CD14-positive monocyte (primary cell): Measurements from ENCODE around the gene FMR1NB. TPM values are rescaled to one million over a fixed set of nuclear protein-coding genes. Genes with fewer than 3 reads are reported as not detected.

ENCODE experiments used
- DNase-seq, 3 donors: peaks; one replicate each; pipeline ENCODE4 v3.0.0-alpha.2; 2011 to 2022
- H2AFZ ChIP-seq: 2 replicates; pipeline ENCODE4 v1.6.0; 2012; ENCODE audit warnings: mild to moderate bottlenecking, low read depth, low read length, inconsistent platforms; ENCODE audit not compliant: insufficient read depth, poor library complexity, severe bottlenecking
- H3K27ac ChIP-seq, 2 donors: 1 replicate in 1 of 2; 2 replicates in 1 of 2; pipeline ENCODE4 v1.5.1; 2012 to 2013; ENCODE audit warnings: low read length in 2 of 2, control low read depth in 1 of 2, inconsistent platforms in 1 of 2, low read depth in 1 of 2, mild to moderate bottlenecking in 1 of 2
- H3K27me3 ChIP-seq, 2 donors: one replicate each; pipeline versions ENCODE4 v1.6.0 to v1.6.1; 2011 to 2013; ENCODE audit warnings: low read length in 2 of 2; ENCODE audit not compliant: control insufficient read depth in 2 of 2, insufficient read depth in 2 of 2
- H3K36me3 ChIP-seq, 2 donors: replicated peaks in 1 of 2; 1 replicate in 1 of 2; 2 replicates in 1 of 2; pipeline versions ENCODE4 v1.5.1 to v1.6.1; 2012 to 2013; ENCODE audit warnings: low read length in 2 of 2, control low read depth in 1 of 2, inconsistent platforms in 1 of 2, mild to moderate bottlenecking in 1 of 2; ENCODE audit not compliant: insufficient read depth in 2 of 2, control insufficient read depth in 1 of 2
- H3K4me1 ChIP-seq, 2 donors: 1 replicate in 1 of 2; 2 replicates in 1 of 2; pipeline versions ENCODE4 v1.5.1 to v1.6.1; 2012 to 2013; ENCODE audit warnings: low read length in 2 of 2, control low read depth in 1 of 2, inconsistent platforms in 1 of 2, mild to moderate bottlenecking in 1 of 2, moderate library complexity in 1 of 2; ENCODE audit not compliant: insufficient read depth in 2 of 2, control insufficient read depth in 1 of 2
- H3K4me2 ChIP-seq: replicated peaks from 2 replicates; pipeline ENCODE3; 2012; ENCODE audit warnings: low read length, moderate library complexity, mild to moderate bottlenecking; ENCODE audit not compliant: poor library complexity, severe bottlenecking; ENCODE audit errors: extremely low read depth
- H3K4me3 ChIP-seq, 3 experiments: fragments of 200-600 bp in 1 of 3; sonication (generic) in 1 of 3; replicated peaks in 1 of 3; 1 replicate in 2 of 3; 2 replicates in 1 of 3; pipeline ENCODE4 v1.5.1; 2011 to 2013; ENCODE audit warnings: low read length in 3 of 3, mild to moderate bottlenecking in 3 of 3, control low read depth in 2 of 3, low read depth in 2 of 3, inconsistent platforms in 1 of 3, moderate library complexity in 1 of 3
- H3K79me2 ChIP-seq: 2 replicates; pipeline ENCODE4 v1.6.0; 2012; ENCODE audit warnings: mild to moderate bottlenecking, control low read depth, inconsistent platforms, low read length, moderate library complexity; ENCODE audit not compliant: insufficient read depth
- H3K9ac ChIP-seq: 2 replicates; pipeline ENCODE4 v1.6.0; 2017; ENCODE audit warnings: low read length, mild to moderate bottlenecking; ENCODE audit not compliant: insufficient read depth, poor library complexity, severe bottlenecking
- H3K9me3 ChIP-seq, 2 donors: replicated peaks in 1 of 2; 1 replicate in 1 of 2; 2 replicates in 1 of 2; pipeline versions ENCODE4 v1.5.1 to v1.6.1; 2012 to 2013; ENCODE audit warnings: low read length in 2 of 2, control low read depth in 1 of 2; ENCODE audit not compliant: control insufficient read depth in 1 of 2, insufficient read depth in 1 of 2
- H4K20me1 ChIP-seq: 2 replicates; pipeline ENCODE4 v1.6.0; 2012; ENCODE audit warnings: mild to moderate bottlenecking, low read length, control low read depth, moderate library complexity; ENCODE audit not compliant: insufficient read depth
- H3K27ac Mint-ChIP-seq, 7 donors: one replicate each; pipeline ENCODE4 v1.8.0; 2020; ENCODE audit warnings: mild to moderate bottlenecking in 7 of 7, mixed read lengths in 7 of 7, moderate library complexity in 6 of 7, inconsistent platforms in 2 of 7
- H3K27me3 Mint-ChIP-seq, 3 donors: one replicate each; pipeline ENCODE4 v1.8.0; 2021 to 2022; ENCODE audit warnings: low read depth in 3 of 3, mild to moderate bottlenecking in 3 of 3, mixed read lengths in 3 of 3, moderate library complexity in 3 of 3, inconsistent platforms in 1 of 3
- H3K36me3 Mint-ChIP-seq, 2 donors: one replicate each; pipeline ENCODE4 v1.8.0; 2020; ENCODE audit warnings: mixed read lengths in 2 of 2, inconsistent platforms in 1 of 2, mild to moderate bottlenecking in 1 of 2
- H3K4me1 Mint-ChIP-seq: one replicate; pipeline ENCODE4 v1.8.0; 2020; ENCODE audit warnings: mild to moderate bottlenecking, mixed read lengths
- H3K4me3 Mint-ChIP-seq, 2 donors: one replicate each; pipeline ENCODE4 v1.8.0; 2020; ENCODE audit warnings: mild to moderate bottlenecking in 2 of 2, mixed read lengths in 2 of 2, moderate library complexity in 1 of 2
- H3K9me3 Mint-ChIP-seq, 7 donors: one replicate each; pipeline ENCODE4 v1.8.0; 2020 to 2022; ENCODE audit warnings: mixed read lengths in 7 of 7, mild to moderate bottlenecking in 6 of 7, moderate library complexity in 6 of 7, inconsistent platforms in 2 of 7
- WGBS: methylation state at CpG from one replicate; pipeline ENCODE4 v1.1.5; 2013; ENCODE audit warnings: missing lambda C conversion rate; ENCODE audit not compliant: insufficient coverage; 5-methylcytosine and 5-hydroxymethylcytosine counted together
- intact Hi-C, 2 donors: fragments of 100-400 bp; cut with micrococcal nuclease; formaldehyde crosslinking; loops; one replicate each; pipeline versions ENCODE4 v1.15.0 to v1.15.1; 2023
- polyA plus RNA-seq, 3 donors: library from polyadenylated mRNA; depleted of rRNA in 1 of 3; unstranded in 2 of 3; stranded (reverse) in 1 of 3; fragments of 300-500 nt in 2 of 3; fragments of >200 nt in 1 of 3; fragmentation: Illumina TruSeq in 2 of 3; gene quantifications; 1 replicate in 2 of 3; 2 replicates in 1 of 3; pipeline ENCODE4 v1.2.3, GENCODE V29; 2012 to 2021
- TF ChIP-seq, protein P1 (sequence below): fragments of 200-600 bp; IDR thresholded peaks from one replicate; pipeline ENCODE4 v1.8.0; 2022; ENCODE audit warnings: antibody characterized with exemption, mild to moderate bottlenecking

The FMR1NB gene
- polyA plus RNA-seq, 3 donors = not detected

DNA sequence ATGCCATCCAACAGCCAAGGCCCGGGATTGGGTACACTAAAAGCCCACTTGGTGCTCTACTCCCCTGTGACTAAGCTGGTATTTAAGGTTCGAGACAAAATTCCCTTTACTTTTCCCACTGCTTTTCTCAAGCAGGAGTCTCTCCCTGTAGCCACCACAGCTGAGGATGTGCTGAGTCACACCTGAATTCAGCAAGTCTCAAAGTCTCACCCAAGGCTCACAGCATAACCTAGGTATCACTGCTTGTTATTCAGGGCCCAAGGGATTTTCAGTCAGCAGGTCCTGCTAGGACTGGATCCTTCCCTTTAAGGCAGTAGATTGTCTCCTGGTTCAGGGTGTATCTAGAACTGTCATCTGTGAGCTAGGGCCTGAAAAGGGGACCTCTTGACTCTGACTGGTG lies 39.2 kb downstream of the FMR1NB start:
- Mint-ChIP-seq H3K36me3 (no peaks in the 10 kb centered on the region), H3K27me3 (peaks cover 0 to 2% (median 1%) of the 10 kb centered on the region in 3 donors), H3K27ac (no peak overlapping the region), H3K9me3 (peaks cover 0 to 3% (median 2%) of the 10 kb centered on the region in 7 donors), H3K4me3 (no peak overlapping the region), H3K4me1 (peaks cover 10% of the 10 kb centered on the region)
- H3K9ac ChIP-seq = no peak overlapping the region
- 100% methylated on average over 1 of the region's 2 CpGs for WGBS
- H3K27me3 ChIP-seq = no peaks in the 10 kb centered on the region
- H4K20me1 ChIP-seq = no peaks in the 10 kb centered on the region
- intact Hi-C loops = no loop called here
- TF ChIP-seq, protein P1, sequence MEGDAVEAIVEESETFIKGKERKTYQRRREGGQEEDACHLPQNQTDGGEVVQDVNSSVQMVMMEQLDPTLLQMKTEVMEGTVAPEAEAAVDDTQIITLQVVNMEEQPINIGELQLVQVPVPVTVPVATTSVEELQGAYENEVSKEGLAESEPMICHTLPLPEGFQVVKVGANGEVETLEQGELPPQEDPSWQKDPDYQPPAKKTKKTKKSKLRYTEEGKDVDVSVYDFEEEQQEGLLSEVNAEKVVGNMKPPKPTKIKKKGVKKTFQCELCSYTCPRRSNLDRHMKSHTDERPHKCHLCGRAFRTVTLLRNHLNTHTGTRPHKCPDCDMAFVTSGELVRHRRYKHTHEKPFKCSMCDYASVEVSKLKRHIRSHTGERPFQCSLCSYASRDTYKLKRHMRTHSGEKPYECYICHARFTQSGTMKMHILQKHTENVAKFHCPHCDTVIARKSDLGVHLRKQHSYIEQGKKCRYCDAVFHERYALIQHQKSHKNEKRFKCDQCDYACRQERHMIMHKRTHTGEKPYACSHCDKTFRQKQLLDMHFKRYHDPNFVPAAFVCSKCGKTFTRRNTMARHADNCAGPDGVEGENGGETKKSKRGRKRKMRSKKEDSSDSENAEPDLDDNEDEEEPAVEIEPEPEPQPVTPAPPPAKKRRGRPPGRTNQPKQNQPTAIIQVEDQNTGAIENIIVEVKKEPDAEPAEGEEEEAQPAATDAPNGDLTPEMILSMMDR = no peak
- H3K4me1 ChIP-seq = peaks cover 7 to 8% of the 10 kb centered on the region in 2 donors
- no peaks in the 10 kb centered on the region for H3K79me2 ChIP-seq
- no peak overlapping the region for H3K4me3 ChIP-seq
- no peak overlapping the region for H2AFZ ChIP-seq
- H3K9me3 ChIP-seq = no peaks in the 10 kb centered on the region
- H3K4me2 ChIP-seq = no peak overlapping the region
- H3K27ac ChIP-seq = no peak overlapping the region
- DNase-seq = no peak
- H3K36me3 ChIP-seq = no peaks in the 10 kb centered on the region

DNA sequence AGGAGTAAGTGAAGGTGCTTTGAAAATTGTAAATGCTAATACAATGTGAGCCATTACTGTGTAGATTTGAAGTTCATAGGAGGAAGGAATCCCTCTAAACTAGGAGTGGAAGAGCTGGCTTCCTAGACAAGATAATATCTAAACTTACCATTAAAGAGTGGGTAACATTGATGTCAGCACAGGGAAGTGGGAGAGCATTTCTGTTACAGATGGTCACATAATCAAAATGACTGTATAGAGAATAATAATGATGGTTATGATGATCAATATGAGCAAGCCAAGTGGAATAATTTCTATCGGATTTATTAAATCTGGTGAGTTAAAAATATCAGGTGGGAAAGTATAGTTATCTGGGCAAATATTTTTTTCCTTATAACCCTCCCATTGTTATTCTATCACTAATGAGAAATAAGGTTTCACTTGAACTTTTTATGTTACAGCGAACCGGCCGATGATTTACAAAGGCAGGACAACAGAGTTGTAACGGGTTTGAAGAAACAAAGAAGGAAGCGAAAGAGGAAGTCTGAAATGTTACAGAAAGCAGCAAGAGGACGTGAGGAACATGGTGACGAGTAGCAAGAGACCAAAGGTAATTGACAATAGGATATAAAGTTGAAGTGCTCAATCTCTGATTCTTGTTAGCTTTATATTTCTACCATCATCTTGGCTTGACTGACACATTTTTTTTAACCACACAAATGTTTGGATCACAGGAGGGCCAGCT lies 43.5 kb downstream of the FMR1NB start:
- peak; percentile 25 to 47 (median 44) for DNase-seq
- no peak overlapping the region for H3K9ac ChIP-seq
- no peaks in the 10 kb centered on the region for H4K20me1 ChIP-seq
- H3K27ac ChIP-seq = peak overlapping the region in 1 of 2 donors; percentile 22
- Mint-ChIP-seq H3K27ac (peak overlapping the region in 5 of 7 donors; percentile 68 to 81 (median 76)), H3K36me3 (no peaks in the 10 kb centered on the region), H3K27me3 (peaks cover 0 to 3% (median 2%) of the 10 kb centered on the region in 3 donors), H3K9me3 (peaks cover 0 to 3% (median 1%) of the 10 kb centered on the region in 7 donors), H3K4me3 (no peak overlapping the region), H3K4me1 (peaks cover 10% of the 10 kb centered on the region)
- TF ChIP-seq, protein P1 = no peak
- H3K4me1 ChIP-seq = peaks cover 7 to 8% of the 10 kb centered on the region in 2 donors
- H3K79me2 ChIP-seq = no peaks in the 10 kb centered on the region
- no peaks in the 10 kb centered on the region for H3K27me3 ChIP-seq
- peak overlapping the region; percentile 6 for H3K4me2 ChIP-seq
- no peak overlapping the region for H3K4me3 ChIP-seq
- H2AFZ ChIP-seq = no peak overlapping the region
- WGBS = no CpG with 5 or more reads among the region's 8 CpGs
- no peaks in the 10 kb centered on the region for H3K9me3 ChIP-seq
- intact Hi-C loops = no loop called here
- no peaks in the 10 kb centered on the region for H3K36me3 ChIP-seq
